Activated CD8-positive, alpha-beta memory T cell treated with anti-CD3 and anti-CD28 coated beads, Interleukin-2, amount 50 U/mL, for 48 hours (primary cell): ENCODE measurements around the gene GRK5.
A peak's percentile ranks its signal among the peaks of the same experiment; 100 is the strongest.

Source experiments
- DNase-seq: peaks from one replicate; pipeline ENCODE4 v3.0.0-alpha.2; 2020

Gene GRK5

GRCh38 chr10:119498889-119499676 is 291.7 kb downstream of the GRK5 start:
- no peak for DNase-seq

- DNase-seq: no peak
Measured at GRCh38 chr10:119499677-119500002, 292.3 kb downstream of the GRK5 start.

- no peak for DNase-seq
Measured at GRCh38 chr10:119500123-119500795, 292.9 kb downstream of the GRK5 start.

GRCh38 chr10:119500821-119501220 is 293.4 kb downstream of the GRK5 start:
- no peak for DNase-seq

GRCh38 chr10:119501690-119502089 is 294.3 kb downstream of the GRK5 start:
- DNase-seq: no peak

GRCh38 chr10:119502209-119502608 is 294.8 kb downstream of the GRK5 start:
- peak; percentile 83 for DNase-seq

GRCh38 chr10:119502618-119503155 is 295.3 kb downstream of the GRK5 start:
- DNase-seq: no peak

- no peak for DNase-seq
Measured at GRCh38 chr10:119503821-119504220, 296.4 kb downstream of the GRK5 start.

GRCh38 chr10:119504651-119505050 is 297.3 kb downstream of the GRK5 start:
- DNase-seq: no peak

- no peak for DNase-seq
Measured at GRCh38 chr10:119505131-119505551, 297.8 kb downstream of the GRK5 start.
